Measurements from ENCODE around the gene C19orf47.

Gene C19orf47

DNA sequence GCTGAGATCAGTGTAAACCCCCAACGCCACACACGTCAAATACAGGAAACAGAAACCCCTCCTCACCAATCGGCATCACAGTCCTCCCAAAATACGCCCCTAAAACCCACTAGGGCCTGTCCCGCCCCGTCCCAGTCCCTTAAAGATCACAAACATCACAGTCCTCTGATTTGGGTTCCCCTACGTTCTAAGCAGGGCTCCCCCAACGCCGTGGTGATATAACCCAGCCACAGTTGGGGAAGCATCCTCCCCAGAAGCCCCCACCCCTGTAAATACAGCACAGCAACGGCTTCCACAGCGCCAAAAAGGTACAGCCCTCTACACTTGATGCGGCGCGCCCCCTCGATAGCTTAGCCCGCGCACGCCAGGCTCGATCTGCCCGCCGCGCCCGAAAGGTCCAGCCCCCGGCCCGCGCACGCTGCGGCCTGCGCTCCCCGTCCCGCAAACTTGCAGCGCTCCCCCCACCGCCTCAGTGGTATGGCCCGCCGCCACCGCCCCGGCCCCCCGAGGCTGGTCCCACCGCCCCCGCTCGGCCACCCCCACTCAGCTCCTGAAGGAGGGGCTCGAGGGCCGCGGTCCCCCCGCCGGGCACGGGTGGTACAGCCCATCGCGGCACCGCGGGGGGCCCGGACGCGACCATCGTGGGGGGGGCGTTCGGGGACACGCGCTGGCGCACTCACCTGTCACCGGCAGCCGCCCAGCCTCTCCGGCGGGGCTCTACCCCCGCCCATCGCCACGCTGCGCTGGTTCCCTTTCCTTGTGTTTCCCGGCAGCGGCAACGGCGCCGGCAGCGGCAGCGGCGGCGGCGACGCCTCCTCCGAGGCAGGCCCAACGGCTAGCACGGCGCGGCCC is 63.5 kb downstream of the C19orf47 start, which contains the start of gene AKT2:
AKT2 (minus strand) TSS at position 845 of the 852 bp plus-strand sequence. CDS start 20,078 bp downstream, outside the sequence.
- peaks cover 20 to 41% of the 10 kb centered on the region in 2 donors for H3K4me1 ChIP-seq (ENCODE audit: control insufficient read depth in 1 of 2, insufficient read depth in 2 of 2, low read length in 2 of 2)
- H3K36me3 ChIP-seq (ENCODE audit: control insufficient read depth in 1 of 2, insufficient read depth in 2 of 2, low read length in 2 of 2): peaks cover 0 to 3% of the 10 kb centered on the region in 2 donors
- peak within 1 kb of the TSS; percentile 71 to 77 for H3K4me3 ChIP-seq (ENCODE audit: low read depth in 1 of 2, low read length in 2 of 2)
- no peaks in the 10 kb centered on the region for H3K27me3 ChIP-seq (ENCODE audit: low read depth, low read length)
- peak within 1 kb of the TSS; percentile 97 for H3K27ac ChIP-seq (ENCODE audit: low read length)
- no peaks in the 10 kb centered on the region for H3K9me3 ChIP-seq (ENCODE audit: control insufficient read depth in 1 of 2, low read length in 2 of 2)

- Histone ChIP-seq H3K4me3 (ENCODE audit: low read depth in 1 of 2, low read length in 2 of 2) (peak overlapping the region; percentile 71 to 77), H3K9me3 (ENCODE audit: control insufficient read depth in 1 of 2, low read length in 2 of 2) (no peaks in the 10 kb centered on the region), H3K27me3 (ENCODE audit: low read depth, low read length) (no peaks in the 10 kb centered on the region), H3K36me3 (ENCODE audit: control insufficient read depth in 1 of 2, insufficient read depth in 2 of 2, low read length in 2 of 2) (peaks cover 0 to 3% of the 10 kb centered on the region in 2 donors), H3K27ac (ENCODE audit: low read length) (peak overlapping the region; percentile 50), H3K4me1 (ENCODE audit: control insufficient read depth in 1 of 2, insufficient read depth in 2 of 2, low read length in 2 of 2) (peaks cover 22 to 47% of the 10 kb centered on the region in 2 donors)
Observed at GRCh38 chr19:40284251-40284500, 64.0 kb downstream of the C19orf47 start.

DNA sequence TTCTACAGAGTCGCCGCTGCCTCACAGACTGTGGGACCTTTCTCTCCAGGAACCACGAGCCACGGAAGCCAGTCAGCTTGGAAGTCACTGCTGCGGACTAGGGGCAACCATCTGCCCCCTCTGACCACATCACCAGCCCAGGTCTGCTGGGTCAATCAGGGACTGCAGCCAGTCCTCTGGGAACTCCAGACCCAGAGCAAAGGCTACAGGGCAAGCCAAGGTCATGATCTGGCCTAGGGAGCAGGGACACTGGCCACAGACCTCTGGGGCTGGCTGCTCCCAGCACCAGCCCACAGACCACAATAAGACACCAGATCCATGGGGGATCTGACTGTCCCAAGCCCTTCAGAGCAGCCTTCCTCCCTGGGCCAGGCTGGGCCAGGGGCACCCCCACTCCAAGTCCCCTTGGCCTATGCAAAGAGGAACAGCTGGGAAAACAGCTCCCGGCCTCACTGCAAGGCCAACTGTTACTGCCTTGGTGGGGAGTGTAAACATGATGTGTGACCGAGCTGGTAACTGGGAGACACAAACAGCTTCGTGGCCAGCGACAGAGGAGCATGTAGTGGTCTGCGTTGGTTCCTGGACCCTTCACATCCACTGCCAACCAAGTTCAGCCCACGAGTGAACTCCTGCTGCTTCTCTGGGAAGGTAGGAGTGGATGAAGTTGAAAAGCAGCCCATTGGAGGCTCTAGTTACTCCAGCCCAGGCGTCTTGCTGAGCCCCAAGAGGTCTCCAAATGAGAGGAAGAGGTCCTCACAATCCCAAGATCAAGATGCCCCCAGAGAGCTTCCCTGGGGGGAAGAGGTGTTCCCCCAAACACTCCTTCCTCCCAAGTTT is 64.6 kb downstream of the C19orf47 start:
- peak overlapping the region; percentile 50 for H3K27ac ChIP-seq (ENCODE audit: low read length)
- H3K36me3 ChIP-seq (ENCODE audit: control insufficient read depth in 1 of 2, insufficient read depth in 2 of 2, low read length in 2 of 2): peaks cover 0 to 3% of the 10 kb centered on the region in 2 donors
- H3K4me1 ChIP-seq (ENCODE audit: control insufficient read depth in 1 of 2, insufficient read depth in 2 of 2, low read length in 2 of 2): peaks cover 22 to 52% of the 10 kb centered on the region in 2 donors
- no peaks in the 10 kb centered on the region for H3K9me3 ChIP-seq (ENCODE audit: control insufficient read depth in 1 of 2, low read length in 2 of 2)
- H3K4me3 ChIP-seq (ENCODE audit: low read depth in 1 of 2, low read length in 2 of 2): peak overlapping the region; percentile 71 to 77
- no peaks in the 10 kb centered on the region for H3K27me3 ChIP-seq (ENCODE audit: low read depth, low read length)

- Histone ChIP-seq H3K36me3 (ENCODE audit: control insufficient read depth in 1 of 2, insufficient read depth in 2 of 2, low read length in 2 of 2) (peaks cover 0 to 3% of the 10 kb centered on the region in 2 donors), H3K4me1 (ENCODE audit: control insufficient read depth in 1 of 2, insufficient read depth in 2 of 2, low read length in 2 of 2) (peaks cover 22 to 59% of the 10 kb centered on the region in 2 donors), H3K4me3 (ENCODE audit: low read depth in 1 of 2, low read length in 2 of 2) (peak overlapping the region; percentile 71 to 77), H3K27ac (ENCODE audit: low read length) (peak overlapping the region; percentile 50), H3K27me3 (ENCODE audit: low read depth, low read length) (no peaks in the 10 kb centered on the region), H3K9me3 (ENCODE audit: control insufficient read depth in 1 of 2, low read length in 2 of 2) (no peaks in the 10 kb centered on the region)
Observed at GRCh38 chr19:40282920-40283319, 65.3 kb downstream of the C19orf47 start.

GRCh38 chr19:40282209-40282580 is 66.0 kb downstream of the C19orf47 start:
- Histone ChIP-seq H3K27me3 (ENCODE audit: low read depth, low read length) (no peaks in the 10 kb centered on the region), H3K36me3 (ENCODE audit: control insufficient read depth in 1 of 2, insufficient read depth in 2 of 2, low read length in 2 of 2) (peaks cover 0 to 3% of the 10 kb centered on the region in 2 donors), H3K27ac (ENCODE audit: low read length) (no peak overlapping the region), H3K4me1 (ENCODE audit: control insufficient read depth in 1 of 2, insufficient read depth in 2 of 2, low read length in 2 of 2) (peaks cover 22 to 66% of the 10 kb centered on the region in 2 donors), H3K4me3 (ENCODE audit: low read depth in 1 of 2, low read length in 2 of 2) (no peak overlapping the region), H3K9me3 (ENCODE audit: control insufficient read depth in 1 of 2, low read length in 2 of 2) (no peaks in the 10 kb centered on the region)

GRCh38 chr19:40281381-40282208 is 66.6 kb downstream of the C19orf47 start:
- H3K9me3 ChIP-seq (ENCODE audit: control insufficient read depth in 1 of 2, low read length in 2 of 2): no peaks in the 10 kb centered on the region
- no peak overlapping the region for H3K4me3 ChIP-seq (ENCODE audit: low read depth in 1 of 2, low read length in 2 of 2)
- no peak overlapping the region for H3K27ac ChIP-seq (ENCODE audit: low read length)
- H3K27me3 ChIP-seq (ENCODE audit: low read depth, low read length): no peaks in the 10 kb centered on the region
- peaks cover 22 to 66% of the 10 kb centered on the region in 2 donors for H3K4me1 ChIP-seq (ENCODE audit: control insufficient read depth in 1 of 2, insufficient read depth in 2 of 2, low read length in 2 of 2)
- H3K36me3 ChIP-seq (ENCODE audit: control insufficient read depth in 1 of 2, insufficient read depth in 2 of 2, low read length in 2 of 2): peaks cover 0 to 3% of the 10 kb centered on the region in 2 donors

- H3K27ac ChIP-seq (ENCODE audit: low read length): peak overlapping the region; percentile 31
Observed at GRCh38 chr19:40280608-40281221, 67.5 kb downstream of the C19orf47 start.

DNA sequence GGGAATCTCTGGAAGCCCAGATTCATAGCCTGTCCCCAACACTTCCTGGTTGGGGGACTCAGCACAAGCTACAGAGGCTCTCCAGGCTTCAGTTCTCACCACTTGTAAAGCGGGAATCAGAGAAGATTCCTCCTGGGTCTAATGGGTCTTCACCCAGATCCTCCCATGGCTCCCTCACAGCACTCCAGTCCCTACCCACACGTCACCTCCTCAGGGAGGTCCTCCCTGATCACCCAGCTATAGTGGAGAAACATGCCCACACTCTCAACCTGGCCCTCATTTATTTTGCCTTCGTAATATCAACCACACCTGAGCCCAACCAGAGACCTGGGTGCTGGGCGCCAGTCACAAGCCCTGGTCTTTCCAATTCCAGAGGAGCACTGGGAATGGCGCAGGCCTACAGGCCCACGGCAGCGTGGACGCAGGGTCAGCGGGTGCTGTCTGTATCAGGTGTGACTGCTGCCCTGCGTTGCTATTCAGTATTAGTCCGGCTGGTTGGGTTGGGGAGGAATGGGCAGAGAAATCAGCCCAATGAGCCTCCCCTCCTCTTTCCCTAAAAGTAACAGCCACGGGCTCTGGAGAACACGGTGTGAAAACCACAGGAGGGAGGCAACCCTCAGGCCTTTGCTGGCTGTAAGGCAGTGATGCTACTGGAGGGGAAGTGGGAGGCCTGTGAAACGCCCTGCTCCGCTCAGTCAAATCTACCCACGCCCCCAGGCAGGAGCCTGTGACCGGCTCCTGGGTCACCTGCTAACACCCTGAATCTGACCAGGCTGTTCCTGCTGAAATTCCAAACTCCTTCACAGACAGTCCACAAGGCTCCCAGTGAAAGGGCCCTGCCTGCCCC is 68.2 kb downstream of the C19orf47 start:
- peak overlapping the region in 1 of 2 donors; percentile 41 for H3K4me3 ChIP-seq (ENCODE audit: low read depth in 1 of 2, low read length in 2 of 2)
- no peaks in the 10 kb centered on the region for H3K27me3 ChIP-seq (ENCODE audit: low read depth, low read length)
- H3K27ac ChIP-seq (ENCODE audit: low read length): peak overlapping the region; percentile 69
- H3K4me1 ChIP-seq (ENCODE audit: control insufficient read depth in 1 of 2, insufficient read depth in 2 of 2, low read length in 2 of 2): peaks cover 22 to 71% of the 10 kb centered on the region in 2 donors
- H3K36me3 ChIP-seq (ENCODE audit: control insufficient read depth in 1 of 2, insufficient read depth in 2 of 2, low read length in 2 of 2): no peaks in the 10 kb centered on the region
- no peaks in the 10 kb centered on the region for H3K9me3 ChIP-seq (ENCODE audit: control insufficient read depth in 1 of 2, low read length in 2 of 2)

More at GRCh38 chr19:40280608-40281221, 67.5 kb downstream of the C19orf47 start:
- peaks cover 22 to 66% of the 10 kb centered on the region in 2 donors for H3K4me1 ChIP-seq (ENCODE audit: control insufficient read depth in 1 of 2, insufficient read depth in 2 of 2, low read length in 2 of 2)
- no peaks in the 10 kb centered on the region for H3K9me3 ChIP-seq (ENCODE audit: control insufficient read depth in 1 of 2, low read length in 2 of 2)
- H3K4me3 ChIP-seq (ENCODE audit: low read depth in 1 of 2, low read length in 2 of 2): no peak overlapping the region
- no peaks in the 10 kb centered on the region for H3K27me3 ChIP-seq (ENCODE audit: low read depth, low read length)
- H3K36me3 ChIP-seq (ENCODE audit: control insufficient read depth in 1 of 2, insufficient read depth in 2 of 2, low read length in 2 of 2): peaks cover 0 to 3% of the 10 kb centered on the region in 2 donors

DNA sequence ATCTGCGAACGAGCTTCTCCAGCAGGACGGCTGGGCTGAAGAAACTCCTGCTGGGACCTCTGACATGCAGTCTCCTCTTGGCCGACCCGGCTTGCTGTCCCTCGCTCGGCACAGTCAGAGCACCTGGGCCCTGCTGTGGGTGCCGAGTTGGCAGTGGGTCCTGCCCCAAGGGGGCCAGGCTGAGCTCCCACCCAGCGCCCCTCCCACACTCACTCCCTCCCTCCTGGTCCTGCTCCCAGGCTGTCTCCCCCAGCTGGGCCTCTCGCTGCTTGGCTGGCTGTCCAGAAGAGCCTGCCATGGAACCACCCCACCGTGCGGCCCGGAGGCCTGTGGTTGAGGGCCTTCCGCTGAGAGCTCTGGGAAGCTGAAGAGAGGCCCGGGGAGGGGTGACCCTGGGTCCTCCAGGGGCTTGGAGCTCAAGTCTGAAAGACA is 69.1 kb downstream of the C19orf47 start:
- no peaks in the 10 kb centered on the region for H3K36me3 ChIP-seq (ENCODE audit: control insufficient read depth in 1 of 2, insufficient read depth in 2 of 2, low read length in 2 of 2)
- H3K27ac ChIP-seq (ENCODE audit: low read length): peak overlapping the region; percentile 69
- peaks cover 22 to 75% of the 10 kb centered on the region in 2 donors for H3K4me1 ChIP-seq (ENCODE audit: control insufficient read depth in 1 of 2, insufficient read depth in 2 of 2, low read length in 2 of 2)
- no peaks in the 10 kb centered on the region for H3K9me3 ChIP-seq (ENCODE audit: control insufficient read depth in 1 of 2, low read length in 2 of 2)
- no peaks in the 10 kb centered on the region for H3K27me3 ChIP-seq (ENCODE audit: low read depth, low read length)
- peak overlapping the region in 1 of 2 donors; percentile 41 for H3K4me3 ChIP-seq (ENCODE audit: low read depth in 1 of 2, low read length in 2 of 2)

Measured in muscle layer of duodenum (tissue), 2 donors.